HG03064 (cell line): ENCODE results near the gene BAG5.
"Not testable (repeated sequence)": the region's sequence is repeated elsewhere in the genome, so short reads cannot be mapped to it uniquely, and the experiment has no call there.

Experiments
- ATAC-seq: cut with Tn5 transposase; IDR thresholded peaks from one replicate; pipeline ENCODE4 v1.9.1; 2021; ENCODE audit warnings: low read depth; ENCODE audit not compliant: unreplicated experiment

Gene BAG5

GRCh38 chr14:103524002-103524935 is 38.2 kb downstream of the BAG5 start:
- no peak for ATAC-seq

- ATAC-seq: no peak
These were observed 38.9 kb downstream of the BAG5 start for GRCh38 chr14:103523575-103523954.

GRCh38 chr14:103522649-103523574 is 39.5 kb downstream of the BAG5 start, which contains the start of gene CKB:
Gene CKB (minus strand): TSS chr14:103522830. CDS start chr14:103522493, 337 bp downstream.
- no peak for ATAC-seq

GRCh38 chr14:103521951-103522563 is 40.4 kb downstream of the BAG5 start:
- no peak for ATAC-seq

GRCh38 chr14:103521438-103521950 is 41.0 kb downstream of the BAG5 start:
- no peak for ATAC-seq

GRCh38 chr14:103520657-103521437 is 41.6 kb downstream of the BAG5 start:
- no peak for ATAC-seq

DNA sequence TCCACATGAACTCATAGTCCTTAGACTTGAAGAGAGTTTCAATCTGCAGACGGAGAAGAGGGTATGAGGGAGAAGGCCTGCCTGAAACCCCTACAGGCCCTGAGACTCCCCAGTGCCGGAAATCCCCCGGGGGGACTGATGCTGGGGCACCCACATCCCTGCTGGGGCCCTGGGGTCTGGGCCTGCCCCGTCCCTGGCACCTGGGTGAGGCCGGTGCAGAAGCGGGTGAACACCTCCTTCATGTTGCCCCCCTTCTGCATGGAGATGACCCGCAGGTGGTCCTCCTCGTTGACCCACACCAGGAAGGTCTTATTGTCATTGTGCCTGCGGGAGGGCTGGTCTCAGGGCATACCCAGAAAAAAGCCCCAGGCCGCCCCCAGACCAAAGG is 42.2 kb downstream of the BAG5 start:
- ATAC-seq: no peak

DNA sequence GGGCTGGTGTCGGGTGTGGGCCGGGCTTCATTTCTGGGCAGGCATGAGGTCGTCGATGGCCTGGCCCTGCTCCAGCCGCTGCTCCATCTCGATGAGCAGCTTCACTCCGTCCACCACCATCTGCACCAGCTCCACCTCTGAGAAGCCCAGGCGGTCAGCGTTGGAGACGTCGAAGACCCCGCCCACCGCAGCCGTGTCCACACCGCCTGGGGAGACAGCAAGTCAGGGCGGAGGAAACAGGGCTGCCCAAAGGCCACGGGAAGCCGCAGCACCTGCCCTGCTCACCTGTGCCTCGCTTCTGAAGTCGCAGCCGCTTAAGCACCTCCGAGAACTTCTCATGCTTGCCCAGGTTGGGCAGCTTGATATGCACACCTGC is 42.6 kb downstream of the BAG5 start:
- no peak for ATAC-seq

DNA sequence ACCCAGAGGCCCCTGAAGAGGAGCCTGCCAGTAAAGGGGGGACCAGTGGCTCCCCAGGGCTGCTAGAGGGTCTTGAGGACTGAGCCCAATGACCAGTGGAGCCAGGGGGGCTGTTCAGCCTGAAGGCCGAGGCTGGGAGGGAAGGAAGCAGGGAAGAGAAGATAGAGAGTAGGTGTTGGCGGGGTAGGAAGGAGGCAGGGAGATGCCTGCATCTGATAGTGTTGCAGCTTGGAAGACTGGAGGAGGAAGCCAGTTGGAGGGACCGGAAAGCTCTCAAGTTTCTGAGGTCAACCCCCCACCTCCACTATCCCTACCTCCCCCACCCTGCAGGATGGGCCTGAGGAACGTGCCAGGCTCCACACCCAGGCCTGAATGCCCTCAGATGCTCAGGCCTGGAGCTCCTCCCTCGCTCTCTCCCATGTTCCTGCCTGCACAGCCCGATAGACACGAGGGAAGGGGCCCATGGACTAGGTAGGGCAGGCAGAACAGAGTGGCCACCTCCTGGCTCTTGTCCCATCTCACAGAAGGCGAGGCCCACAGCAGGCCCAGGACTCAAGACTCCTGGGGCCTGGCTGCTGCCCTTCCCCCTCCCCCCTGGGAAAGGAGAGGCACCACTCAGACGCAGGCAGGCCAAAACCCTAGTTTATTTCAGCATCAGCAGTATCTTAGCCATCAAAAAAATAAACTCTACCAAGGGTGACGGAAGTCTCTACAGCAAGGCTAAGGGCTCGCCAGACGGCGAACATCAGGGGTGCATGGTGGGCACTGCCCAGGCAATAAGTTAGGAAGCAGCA is 43.2 kb downstream of the BAG5 start:
- no peak for ATAC-seq

GRCh38 chr14:103518422-103519042 is 43.9 kb downstream of the BAG5 start:
- ATAC-seq: no peak

DNA sequence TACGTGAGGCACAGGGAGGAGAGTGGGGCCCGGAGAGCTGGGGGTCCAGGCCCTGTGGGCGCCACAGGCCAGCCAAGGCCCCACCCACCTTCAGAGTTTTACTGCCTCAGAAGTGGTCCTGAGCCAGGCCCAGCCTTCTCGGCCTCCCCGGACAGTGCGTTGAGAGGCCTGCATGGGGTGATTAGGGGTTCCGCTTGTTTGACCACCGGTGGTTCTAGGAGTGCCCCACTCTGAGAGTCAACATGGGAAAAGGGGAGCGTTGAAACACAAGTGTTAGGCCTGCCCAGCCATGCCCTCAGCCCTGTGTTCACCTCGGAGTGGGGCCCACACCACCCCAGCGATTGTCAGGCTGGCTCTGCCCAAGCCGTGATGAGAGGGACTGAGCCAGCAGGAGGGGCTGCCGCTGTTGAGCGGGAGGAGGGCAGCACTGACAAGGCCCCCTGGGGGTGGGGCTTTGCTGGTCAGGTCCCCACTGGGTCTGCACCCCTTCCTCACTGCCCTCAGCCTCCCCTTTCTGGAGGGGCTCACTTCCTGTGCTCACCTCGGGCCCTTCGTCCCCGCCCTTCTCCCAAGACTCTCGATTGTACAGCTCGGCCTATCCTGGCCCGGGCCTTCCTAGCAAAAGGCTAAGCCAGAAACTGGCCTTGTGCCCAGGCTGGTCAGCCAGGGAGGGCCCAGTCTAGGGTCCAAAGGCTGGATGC is 44.6 kb downstream of the BAG5 start:
- ATAC-seq: no peak

GRCh38 chr14:103517174-103517566 is 45.3 kb downstream of the BAG5 start:
- ATAC-seq: no peak

DNA sequence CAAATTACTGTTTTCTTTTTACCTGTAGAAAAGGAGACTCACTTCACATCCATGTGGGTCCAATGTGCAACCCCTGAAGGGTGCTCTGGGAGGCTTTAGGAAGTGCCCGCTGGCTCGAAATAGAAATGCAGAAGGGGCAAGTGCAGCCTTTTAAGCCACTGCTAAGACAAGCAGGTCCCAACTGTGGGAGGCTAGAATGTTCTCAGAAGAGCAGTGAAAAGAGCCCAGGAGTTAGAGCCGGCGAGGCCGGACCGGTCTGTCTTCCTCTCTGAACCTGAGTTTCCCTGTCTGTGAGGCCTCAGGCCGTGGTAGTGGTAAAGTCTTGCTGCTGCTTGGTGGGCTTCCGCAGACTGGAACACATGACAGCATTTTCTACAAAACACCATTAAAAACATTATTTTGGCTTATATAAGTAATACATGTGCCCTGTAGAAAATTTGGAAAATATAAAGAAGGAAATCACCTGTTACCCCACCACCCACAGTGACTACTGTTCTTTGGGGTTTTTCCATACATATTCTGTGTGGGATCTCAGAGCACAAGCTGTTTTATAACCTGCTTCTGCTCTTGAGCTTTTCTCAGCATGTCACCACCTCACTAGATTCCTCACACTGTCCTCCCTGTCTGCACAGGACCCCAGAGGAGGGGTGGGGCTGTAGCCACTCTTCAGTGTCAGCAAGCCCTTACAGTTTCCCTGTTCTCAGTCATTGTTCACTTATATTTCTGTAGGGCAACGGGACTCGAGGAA is 45.9 kb downstream of the BAG5 start:
- no peak for ATAC-seq

GRCh38 chr14:103514596-103515421 is 47.6 kb downstream of the BAG5 start:
- no peak for ATAC-seq

GRCh38 chr14:103512701-103513611 is 49.5 kb downstream of the BAG5 start:
- no peak for ATAC-seq

- not testable (repeated sequence) for ATAC-seq
These were observed 50.3 kb downstream of the BAG5 start for GRCh38 chr14:103512180-103512579.
